C4-2B (cell line): ENCODE measurements around the gene MRAS.

ENCODE experiments used
- H3K27ac ChIP-seq: fragments of 450-650 bp; 2 replicates; pipeline ENCODE4 v1.5.1; 2017
- CTCF ChIP-seq: fragments of 450-650 bp; conservative IDR thresholded peaks from 2 replicates; pipeline ENCODE4 v1.5.1; 2017; ENCODE audit warnings: mild to moderate bottlenecking
- ZFX ChIP-seq: fragments of 450-650 bp; IDR thresholded peaks from 2 replicates; pipeline ENCODE4 v1.6.1; 2017

The MRAS gene

GRCh38 chr3:138400651-138401070 lies 52.3 kb downstream of the MRAS start:
- TF ChIP-seq CTCF (no peak), ZFX (no peak)

GRCh38 chr3:138401834-138402233 lies 53.5 kb downstream of the MRAS start:
- no peak for TF ChIP-seq ZFX
- no peak for TF ChIP-seq CTCF
- no peak overlapping the region for H3K27ac ChIP-seq

More at GRCh38 chr3:138400651-138401070, 52.3 kb downstream of the MRAS start:
- no peak overlapping the region for H3K27ac ChIP-seq

GRCh38 chr3:138404121-138404520 lies 55.7 kb downstream of the MRAS start:
- no peak for TF ChIP-seq ZFX
- no peak for TF ChIP-seq CTCF
- no peak overlapping the region for H3K27ac ChIP-seq

GRCh38 chr3:138405001-138405400 lies 56.6 kb downstream of the MRAS start:
- no peak for TF ChIP-seq CTCF
- TF ChIP-seq ZFX: no peak
- H3K27ac ChIP-seq: no peak overlapping the region

GRCh38 chr3:138405486-138405885 lies 57.1 kb downstream of the MRAS start:
- H3K27ac ChIP-seq: no peak overlapping the region
- no peak for TF ChIP-seq CTCF
- TF ChIP-seq ZFX: no peak

- TF ChIP-seq CTCF: no peak
- no peak for TF ChIP-seq ZFX
- no peak overlapping the region for H3K27ac ChIP-seq
Measured at GRCh38 chr3:138406606-138407005, 58.2 kb downstream of the MRAS start.

- no peak overlapping the region for H3K27ac ChIP-seq
- TF ChIP-seq ZFX: no peak
- TF ChIP-seq CTCF: no peak
Measured at GRCh38 chr3:138407236-138407907, 59.0 kb downstream of the MRAS start.
